Stimulated activated CD4-positive, alpha-beta T cell treated with anti-CD3 and anti-CD28 coated beads, Interleukin-4, amount 100 ng/mL, for 1 hour (primary cell): Measurements from ENCODE around the gene NRXN2.
"Not testable (repeated sequence)": the region's sequence is repeated elsewhere in the genome, so short reads cannot be mapped to it uniquely, and the experiment has no call there.

ENCODE experiments used
- DNase-seq: peaks from one replicate; pipeline ENCODE4 v3.0.0-alpha.2; 2020

NRXN2 gene

DNA sequence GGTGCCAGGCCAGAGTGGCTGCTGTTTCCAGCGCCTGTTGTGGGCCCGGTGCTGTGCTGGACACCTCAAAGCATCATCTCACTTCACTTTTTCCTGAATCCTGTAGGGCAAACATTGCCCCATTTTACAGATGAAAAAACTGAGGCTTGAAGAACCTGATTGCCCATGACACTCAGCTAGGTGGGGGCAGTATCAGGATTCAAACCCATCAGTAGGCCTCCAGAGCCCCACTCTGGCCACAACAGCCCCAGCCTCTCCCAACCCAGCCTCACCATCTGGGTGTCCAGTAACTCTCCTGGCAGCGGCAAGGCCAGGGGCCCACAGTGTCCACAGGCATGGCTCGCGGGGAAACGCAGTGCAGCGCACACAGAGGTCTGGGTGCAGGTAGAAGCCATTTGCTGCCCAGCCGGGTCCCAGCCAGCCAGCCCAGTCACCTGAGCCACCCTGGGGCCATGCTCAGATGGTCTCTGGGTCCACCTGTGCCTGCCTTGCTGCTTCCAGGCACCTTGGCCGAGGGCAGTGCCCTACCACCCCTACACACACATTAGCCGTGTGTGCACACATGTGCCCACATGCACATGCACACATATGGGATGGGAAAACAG, 120.4 kb downstream of the NRXN2 start:
- DNase-seq, result no peak

DNA sequence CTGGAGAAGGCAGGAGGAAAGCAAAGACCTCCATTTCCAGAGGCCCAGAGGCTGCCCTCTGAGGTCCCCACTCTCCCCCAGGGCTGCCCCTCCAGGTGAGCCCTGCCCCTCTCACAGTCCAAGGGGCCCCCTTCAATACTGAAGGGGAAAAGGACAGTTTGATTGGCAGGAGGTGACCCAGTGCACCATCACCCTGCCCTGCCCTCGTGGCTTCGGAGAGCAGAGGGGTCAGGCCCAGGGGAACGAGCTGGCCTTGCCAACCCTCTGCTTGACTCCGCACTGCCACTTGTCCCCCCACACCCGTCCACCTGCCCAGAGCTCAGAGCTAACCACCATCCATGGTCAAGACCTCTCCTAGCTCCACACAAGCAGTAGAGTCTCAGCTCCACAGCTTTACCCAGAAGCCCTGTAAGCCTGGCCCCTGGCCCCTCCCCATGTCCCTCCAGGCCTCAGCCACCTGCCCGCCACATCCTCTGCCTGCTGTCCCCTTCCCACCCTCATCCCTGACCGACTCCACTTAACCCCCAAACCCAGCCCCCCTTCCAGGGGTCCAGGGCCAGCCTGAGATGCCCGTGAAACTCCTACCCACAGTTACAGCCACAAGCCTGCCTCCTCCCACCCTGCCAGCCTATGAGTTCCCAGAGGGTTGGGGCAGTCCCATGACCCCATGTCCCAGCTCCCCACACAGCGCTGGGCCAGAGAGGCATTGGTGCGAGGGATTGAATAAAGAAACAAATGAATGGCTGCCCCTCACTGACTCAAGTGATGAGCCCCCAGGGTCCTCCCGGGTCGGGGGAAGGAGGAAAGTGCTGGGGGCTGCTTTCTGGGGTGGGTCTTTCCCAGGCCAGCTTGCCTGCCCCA, 121.2 kb downstream of the NRXN2 start:
- DNase-seq, result no peak

DNA sequence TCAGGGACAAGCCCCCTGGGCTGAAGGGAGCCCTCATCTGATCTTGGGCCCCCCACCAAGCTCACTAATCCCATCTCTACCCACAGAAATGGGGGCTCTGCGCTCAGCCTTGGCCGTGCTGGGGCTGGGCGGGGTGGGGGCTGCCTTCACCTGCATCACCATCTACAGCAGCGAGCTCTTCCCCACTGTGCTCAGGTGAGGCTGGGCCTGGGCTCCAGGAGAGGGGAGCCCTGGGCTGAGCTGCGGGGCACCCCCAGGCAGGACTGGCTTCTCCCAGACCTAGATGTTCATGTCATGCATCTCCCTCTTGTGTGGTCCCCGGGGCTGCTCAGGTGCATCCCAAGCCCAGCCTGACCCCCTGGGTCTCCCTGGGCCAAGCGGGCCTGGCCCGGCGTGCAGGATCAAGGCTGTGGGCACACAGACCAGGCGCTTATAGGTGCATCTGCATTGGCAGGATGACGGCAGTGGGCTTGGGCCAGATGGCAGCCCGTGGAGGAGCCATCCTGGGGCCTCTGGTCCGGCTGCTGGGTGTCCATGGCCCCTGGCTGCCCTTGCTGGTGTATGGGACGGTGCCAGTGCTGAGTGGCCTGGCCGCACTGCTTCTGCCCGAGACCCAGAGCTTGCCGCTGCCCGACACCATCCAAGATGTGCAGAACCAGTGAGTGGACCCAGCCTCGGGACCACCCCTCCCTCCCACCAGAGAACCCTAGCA, 122.6 kb downstream of the NRXN2 start:
- no peak for DNase-seq

DNA sequence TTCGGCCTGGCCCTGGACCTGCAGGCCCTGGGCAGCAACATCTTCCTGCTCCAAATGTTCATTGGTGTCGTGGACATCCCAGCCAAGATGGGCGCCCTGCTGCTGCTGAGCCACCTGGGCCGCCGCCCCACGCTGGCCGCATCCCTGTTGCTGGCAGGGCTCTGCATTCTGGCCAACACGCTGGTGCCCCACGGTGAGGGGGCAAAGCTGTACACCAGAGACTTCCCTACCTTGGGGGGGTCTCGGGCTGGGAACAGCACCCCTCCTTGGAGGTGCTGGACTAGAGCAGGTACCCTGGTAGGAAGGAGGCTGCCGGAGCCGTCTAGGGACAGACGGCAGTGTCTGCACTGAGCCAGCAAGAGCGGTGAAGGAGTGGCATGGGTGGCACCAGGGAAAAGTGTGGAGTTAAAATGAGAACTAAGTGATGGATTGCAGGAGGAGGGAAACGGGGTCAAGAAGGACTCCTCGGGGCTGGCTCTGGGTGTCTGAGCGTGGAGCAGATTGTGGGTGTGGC, 123.2 kb downstream of the NRXN2 start:
- no peak for DNase-seq

DNA sequence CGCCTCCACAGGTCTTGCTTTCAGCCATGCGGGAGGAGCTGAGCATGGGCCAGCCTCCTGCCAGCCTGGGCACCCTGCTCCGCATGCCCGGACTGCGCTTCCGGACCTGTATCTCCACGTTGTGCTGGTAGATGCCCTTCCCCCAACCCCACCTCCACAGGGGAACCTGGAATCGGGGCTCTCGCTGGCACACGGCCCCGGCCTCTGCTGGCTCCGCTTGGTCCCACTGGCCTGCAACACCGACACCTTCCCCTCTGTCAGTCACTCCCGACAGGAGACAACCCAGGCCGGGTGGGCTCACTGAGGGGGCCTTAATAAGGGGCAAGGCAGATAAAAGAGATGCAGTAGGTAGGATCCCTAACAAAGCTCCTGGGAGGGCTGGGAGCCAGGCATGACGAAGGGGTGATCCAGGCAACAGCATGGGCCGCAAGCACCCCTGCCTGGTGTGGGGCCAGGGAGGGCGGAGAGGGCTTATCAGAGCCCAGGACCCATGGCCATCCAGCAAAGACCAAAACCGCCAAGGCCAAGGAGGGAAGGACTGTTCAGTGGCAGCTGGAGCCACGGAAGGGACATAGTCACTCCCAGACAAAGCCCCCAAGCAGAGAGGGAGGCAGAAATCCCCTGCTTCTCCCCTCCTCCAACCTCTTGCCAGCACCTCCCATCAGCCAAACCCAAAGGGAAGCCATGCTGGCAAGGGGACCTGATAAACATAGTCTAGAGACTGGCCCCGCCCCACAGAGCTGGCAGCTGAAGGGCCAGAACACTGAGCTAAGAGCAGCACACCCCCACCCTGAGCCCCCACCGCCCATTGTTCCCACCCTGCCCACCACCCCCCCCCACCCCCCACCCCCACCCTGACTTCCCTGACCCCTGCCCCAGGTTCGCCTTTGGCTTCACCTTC, 124.0 kb downstream of the NRXN2 start:
- no peak for DNase-seq

DNA sequence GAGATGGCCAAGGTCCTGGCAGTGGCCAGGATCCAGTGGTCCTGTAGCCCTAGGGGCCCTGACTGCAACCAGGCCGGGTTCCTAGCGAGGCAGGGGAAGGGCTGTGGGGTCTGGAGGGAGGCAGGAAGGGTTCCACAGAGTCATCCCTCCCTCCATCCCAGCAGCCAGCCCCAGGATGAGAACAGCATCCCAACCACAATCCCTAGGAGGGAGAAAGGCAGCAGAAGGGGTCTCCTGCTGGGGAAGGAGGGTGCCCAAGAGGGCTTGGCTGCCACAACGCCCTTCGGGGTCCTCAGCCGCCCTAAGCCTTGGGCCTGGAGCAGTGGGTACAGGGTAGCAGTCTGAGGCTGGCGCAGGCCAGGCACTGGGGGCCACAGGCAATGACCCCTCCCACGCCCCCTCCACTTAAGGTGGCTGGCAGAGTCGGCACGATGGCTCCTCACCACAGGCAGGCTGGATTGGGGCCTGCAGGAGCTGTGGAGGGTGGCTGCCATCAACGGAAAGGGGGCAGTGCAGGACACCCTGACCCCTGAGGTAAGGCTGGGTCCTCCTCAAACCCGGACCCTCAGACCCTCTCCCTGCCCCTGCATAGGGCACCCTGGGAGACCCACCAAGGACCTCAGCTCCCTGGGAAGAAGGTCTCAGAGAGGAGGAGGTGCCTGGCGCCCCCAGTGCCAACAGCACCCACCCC, 124.7 kb downstream of the NRXN2 start:
- DNase-seq, result no peak

DNA sequence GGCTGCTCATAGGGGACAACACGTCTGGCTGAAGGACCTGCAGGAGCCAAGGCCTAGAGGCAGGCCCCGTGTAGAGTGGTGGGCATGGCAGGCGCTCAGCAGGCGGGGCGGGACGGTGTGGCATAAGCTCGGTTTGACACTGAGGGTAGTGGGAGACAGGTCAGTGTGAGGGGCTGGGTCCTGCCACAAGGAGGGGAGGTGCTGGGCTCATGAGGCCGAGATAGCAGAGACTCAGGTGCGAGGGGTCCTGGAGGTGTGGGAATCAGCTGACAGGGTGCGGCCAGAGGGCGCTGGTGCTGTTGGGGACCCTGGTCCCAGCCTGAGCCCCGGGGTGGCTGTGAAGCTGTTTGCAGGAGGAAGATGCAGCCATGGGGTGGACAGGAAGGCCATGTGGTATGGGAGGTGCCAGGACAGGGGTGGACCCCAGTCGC, 125.3 kb downstream of the NRXN2 start:
- DNase-seq, result no peak

DNA sequence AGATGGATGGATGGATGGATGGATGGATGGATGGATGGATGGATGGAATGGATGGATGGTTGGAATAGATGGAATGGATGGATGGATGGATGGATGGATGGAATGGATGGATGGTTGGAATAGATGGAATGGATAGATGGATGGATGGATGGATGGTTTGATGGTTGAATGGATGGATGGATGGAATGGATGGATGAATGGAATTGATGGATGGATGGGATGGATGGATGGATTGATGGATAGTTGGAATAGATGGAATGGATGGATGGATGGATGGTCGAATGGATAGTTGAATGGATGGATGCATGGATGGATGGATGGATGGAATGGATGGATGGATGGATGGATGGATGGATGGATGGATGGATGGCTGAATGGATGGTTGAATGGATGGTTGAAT, 127.1 kb downstream of the NRXN2 start:
- not testable (repeated sequence) for DNase-seq

DNA sequence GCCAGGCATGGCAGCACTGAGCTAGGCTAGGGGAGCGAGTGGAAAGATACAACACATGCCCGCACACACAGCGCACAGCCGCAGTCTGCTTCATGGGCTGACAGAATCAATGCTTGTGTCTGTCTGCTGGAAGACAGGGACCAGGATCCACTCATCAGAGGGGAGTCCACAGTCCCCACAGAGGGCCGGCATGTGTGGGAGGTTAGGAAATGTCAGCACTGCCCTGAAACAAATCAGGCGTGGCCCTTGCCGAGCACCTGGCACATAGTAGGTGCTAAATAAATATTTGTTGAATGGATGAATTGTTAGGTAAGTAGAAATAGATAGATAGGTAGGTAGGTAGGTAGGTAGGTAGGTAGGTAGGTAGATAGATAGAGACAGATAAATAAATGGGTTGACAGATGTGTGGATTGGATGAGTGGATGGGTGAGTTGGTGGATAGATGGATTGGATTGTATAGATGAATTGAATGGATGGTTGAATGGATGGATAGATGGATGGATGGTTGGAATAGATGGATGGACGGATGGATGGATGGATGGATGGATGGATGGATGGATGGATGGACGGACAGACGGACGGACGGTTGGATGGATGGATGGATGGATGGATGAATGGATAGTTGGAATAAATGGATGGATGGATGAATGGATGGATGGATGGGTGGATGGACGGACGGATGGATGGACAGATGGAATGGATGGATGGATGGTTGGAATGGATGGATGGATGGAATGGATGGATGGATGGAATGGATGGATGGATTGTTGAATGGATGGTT, 128.6 kb downstream of the NRXN2 start:
- no peak for DNase-seq

DNA sequence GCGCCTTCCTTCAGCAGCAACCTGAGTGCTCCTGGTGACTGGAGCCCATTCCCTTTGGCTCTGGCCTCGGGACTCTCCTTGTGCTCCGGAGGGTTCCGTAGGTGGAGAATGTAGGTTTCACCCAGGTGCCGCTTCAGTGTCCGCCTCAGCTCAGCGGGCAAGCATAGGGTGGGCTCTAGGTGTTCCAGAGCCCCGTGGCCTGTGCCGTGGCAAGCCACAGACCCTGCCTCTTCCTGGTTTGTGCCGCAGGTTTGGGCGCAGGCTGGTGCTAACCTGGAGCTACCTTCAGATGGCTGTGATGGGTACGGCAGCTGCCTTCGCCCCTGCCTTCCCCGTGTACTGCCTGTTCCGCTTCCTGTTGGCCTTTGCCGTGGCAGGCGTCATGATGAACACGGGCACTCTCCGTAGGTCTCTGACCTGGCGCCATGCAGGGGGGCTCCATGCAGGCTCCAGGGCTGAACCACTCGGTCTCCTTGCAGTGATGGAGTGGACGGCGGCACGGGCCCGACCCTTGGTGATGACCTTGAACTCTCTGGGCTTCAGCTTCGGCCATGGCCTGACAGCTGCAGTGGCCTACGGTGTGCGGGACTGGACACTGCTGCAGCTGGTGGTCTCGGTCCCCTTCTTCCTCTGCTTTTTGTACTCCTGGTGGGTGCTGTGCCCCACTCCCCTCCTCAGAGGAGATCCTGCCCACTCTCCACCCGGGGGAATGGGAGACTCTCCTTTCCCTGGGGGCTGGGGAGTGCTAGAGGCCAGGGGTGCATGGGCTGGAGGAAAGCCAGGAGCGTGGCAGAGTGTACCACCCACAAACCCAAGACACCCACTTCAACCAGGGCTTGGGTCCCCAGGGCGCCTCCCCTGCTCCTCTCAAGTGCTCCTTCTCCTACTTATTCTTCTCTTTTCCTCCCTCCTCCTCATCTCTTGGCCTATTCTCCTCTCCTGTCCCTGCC, 129.6 kb downstream of the NRXN2 start:
- no peak for DNase-seq

DNA sequence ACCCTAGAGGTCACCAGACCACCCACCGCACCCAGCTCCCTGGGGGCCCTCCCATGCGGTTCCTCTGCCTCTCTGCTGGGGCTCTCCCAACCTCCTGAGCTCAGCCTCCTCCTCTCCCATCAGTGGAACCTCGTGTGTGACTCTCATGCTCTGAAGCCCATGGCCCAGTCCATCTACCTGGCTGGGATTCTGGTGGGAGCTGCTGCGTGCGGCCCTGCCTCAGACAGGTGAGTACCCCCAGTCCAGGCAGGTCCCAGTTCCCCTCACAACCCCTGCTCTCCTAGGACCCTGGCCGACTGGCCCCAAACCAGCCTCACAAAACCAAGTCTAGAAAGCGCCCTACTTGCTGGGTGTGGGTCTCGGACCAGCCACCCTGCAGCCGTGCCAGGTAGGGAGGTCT, 130.3 kb downstream of the NRXN2 start:
- no peak for DNase-seq

DNA sequence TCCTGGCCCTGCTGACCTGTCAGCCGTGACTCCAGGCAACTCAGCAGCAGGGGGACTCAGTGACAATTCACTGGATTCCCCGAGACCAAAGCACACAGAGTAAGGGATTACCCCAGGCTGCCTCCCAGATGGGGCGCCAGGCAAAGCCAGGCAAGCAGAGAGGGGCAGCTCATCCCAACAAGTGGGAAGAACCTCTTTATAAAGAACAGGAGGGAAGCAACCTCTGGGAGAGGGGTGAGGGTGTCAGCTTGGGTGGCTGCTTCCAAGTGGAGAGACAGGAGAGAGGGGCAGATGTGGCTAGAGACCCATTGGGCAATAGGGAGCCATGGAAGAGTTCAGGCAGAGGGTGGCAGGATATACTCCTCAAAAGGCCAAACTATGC, 130.8 kb downstream of the NRXN2 start:
- DNase-seq, result no peak

DNA sequence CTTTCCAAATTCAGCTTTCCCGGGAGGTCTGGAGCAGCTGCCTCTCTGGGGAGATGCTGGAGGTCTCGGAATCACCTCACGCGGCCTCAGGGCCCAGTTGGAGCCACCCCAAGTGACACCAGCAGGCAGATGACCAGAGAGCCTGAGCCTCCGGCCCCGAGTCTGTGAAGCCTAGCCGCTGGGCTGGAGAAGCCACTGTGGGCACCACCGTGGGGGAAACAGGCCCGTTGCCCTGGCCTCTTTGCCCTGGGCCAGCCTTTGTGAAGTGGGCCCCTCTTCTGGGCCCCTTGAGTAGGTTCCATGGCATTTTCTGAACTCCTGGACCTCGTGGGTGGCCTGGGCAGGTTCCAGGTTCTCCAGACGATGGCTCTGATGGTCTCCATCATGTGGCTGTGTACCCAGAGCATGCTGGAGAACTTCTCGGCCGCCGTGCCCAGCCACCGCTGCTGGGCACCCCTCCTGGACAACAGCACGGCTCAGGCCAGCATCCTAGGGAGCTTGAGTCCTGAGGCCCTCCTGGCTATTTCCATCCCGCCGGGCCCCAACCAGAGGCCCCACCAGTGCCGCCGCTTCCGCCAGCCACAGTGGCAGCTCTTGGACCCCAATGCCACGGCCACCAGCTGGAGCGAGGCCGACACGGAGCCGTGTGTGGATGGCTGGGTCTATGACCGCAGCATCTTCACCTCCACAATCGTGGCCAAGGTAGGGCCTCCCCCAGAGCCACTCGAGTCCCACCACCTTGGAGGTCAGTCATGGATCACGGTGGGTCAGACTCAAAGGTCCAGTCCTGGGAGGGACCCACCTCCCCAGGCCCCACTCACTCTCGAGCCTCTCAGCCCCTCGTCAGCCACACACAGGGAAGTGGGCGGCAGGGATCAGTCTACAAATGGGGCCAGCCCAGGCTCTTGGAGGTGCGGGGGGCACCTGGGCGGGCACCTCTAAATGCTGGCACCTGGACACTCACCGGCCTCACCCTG, 131.5 kb downstream of the NRXN2 start:
- DNase-seq, result no peak

DNA sequence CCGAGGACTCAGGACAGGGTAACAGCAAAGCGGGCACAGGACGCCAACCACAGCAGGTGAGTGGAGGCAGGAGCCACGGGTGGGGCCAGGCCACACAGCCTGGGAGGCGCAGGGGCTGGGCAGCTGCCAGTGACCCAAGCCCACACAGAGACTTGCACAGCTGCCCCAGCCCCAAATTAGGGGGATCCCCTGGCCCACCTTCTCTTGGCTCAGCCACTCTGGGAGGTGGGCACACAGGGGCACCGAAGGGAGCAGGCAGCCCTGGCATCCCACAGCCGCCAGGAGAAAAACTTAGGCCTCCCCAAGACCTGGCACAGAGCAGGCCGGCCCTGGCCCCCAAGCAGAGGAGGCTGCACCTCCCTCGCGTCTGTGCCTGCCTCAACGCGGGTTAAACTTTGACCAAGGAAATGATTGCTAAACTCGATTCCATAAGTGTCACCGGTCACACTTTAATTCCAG, 132.2 kb downstream of the NRXN2 start, which contains the start of gene SLC22A12:
SLC22A12 (plus strand) TSS at position 458 of the 459 bp plus-strand sequence. CDS start 337 bp downstream, outside the sequence.
- no peak for DNase-seq

DNA sequence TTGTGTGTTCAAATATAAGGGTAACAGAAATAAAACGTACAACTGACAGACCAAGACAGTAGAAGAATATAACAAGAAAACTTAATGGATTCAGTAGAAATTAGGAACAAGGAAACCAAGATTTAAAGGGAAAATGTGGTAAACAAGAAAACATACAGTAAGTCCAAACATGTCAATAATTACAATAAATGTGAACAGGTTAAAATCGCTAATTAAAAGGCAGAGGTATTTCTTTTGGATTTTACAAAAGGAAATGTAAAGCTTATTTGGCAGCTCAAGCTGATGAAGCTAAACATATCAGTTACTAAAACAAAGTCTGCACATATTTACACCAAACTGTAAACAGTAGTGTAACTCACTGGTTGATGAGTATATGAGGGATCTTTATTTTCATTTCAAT, 134.3 kb downstream of the NRXN2 start:
- DNase-seq, result no peak

DNA sequence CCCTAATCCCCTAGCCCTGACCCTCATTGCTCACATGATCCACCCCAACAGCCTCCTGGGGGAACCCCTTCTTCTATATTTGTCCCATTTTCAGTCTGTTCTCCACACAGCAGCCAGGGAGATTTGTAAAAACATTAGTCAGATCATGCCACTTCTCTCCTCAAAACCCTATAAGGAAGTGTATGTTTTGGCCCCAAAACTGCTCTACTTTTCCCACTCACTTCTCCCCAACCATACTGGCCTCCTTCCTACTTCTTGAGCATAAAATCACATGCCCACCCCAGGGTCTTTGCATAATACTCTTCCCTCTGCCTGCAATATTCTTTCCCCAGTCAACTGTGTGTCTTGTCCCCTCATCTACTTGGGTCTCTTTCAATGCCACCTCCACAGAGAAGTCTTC, 136.6 kb downstream of the NRXN2 start:
- no peak for DNase-seq

DNA sequence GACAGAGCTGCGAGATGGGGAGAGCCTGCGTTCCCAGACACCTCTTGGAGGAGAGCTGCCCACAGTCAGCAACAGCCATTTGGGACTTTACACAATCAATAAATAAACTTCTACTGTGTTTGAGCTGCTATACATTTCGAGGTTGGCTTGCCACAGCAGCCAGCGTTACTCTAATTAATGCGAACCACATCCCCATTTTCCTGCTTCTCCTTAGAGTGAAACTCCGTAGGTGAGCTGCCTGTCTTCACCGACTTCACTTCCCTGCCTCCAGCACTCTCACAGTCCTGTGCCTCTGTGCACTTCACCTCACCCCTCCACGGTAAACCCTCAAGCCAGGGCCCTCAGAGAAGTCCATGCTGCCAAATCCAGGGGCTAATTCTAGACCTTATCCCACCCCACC, 137.8 kb downstream of the NRXN2 start:
- DNase-seq, result no peak
